RCC 7860 (cell line): ENCODE data around the gene NSRP1.
"Not testable (repeated sequence)": the region's sequence is repeated elsewhere in the genome, so short reads cannot be mapped to it uniquely, and the experiment has no call there.

ENCODE experiments used
- DNase-seq: peaks from one replicate; pipeline ENCODE4 v3.0.0-alpha.2; 2015; ENCODE audit warnings: low spot score
- FAIRE-seq: peaks from 2 replicates; lab custom pipeline; 2012; peaks lifted over from hg19 to GRCh38; lab: Jason Lieb, UNC

Gene NSRP1, protein sequence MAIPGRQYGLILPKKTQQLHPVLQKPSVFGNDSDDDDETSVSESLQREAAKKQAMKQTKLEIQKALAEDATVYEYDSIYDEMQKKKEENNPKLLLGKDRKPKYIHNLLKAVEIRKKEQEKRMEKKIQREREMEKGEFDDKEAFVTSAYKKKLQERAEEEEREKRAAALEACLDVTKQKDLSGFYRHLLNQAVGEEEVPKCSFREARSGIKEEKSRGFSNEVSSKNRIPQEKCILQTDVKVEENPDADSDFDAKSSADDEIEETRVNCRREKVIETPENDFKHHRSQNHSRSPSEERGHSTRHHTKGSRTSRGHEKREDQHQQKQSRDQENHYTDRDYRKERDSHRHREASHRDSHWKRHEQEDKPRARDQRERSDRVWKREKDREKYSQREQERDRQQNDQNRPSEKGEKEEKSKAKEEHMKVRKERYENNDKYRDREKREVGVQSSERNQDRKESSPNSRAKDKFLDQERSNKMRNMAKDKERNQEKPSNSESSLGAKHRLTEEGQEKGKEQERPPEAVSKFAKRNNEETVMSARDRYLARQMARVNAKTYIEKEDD

DNA sequence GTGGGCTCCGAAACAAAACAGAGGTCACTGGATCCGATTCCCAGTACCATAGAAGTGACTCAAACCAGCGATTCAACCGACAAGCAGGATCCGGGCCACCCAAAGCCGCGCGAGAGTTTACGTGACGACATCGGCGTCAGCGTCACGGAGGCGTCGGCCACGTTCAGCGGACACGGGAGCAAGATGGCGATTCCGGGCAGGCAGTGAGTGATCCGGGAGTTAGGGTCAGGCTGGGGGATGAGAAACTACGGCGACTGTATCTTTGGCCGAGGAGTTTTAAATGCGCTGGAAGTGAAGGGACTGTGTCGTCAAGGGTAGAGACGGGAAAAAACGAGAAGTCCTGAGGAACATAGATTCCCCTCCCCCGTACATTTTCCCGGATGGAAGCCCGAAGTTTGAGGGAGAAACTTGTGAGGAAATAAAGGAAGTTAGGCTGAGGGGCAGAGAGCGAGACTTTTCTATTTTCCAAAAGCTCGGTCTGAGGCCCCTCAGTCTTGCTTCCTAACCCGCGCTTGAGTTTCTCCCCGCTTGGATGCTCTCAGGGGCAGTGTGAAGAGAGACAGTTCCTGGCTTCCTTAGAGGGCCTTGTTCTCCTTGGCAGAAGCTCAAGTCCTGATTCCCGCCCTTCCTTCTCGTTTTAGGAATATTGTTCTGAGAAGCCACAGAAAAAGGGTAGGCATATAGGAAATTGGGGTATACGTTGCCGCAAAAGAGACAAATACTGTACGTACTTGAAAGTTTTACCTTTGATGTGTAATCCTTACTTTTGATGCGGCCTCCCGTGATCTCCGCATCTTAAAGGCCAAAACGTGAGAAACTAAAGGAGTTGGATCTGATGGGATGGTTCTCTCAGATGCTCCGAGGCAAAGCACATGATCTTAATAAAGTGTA lies at the start of gene NSRP1:
NSRP1 (plus strand) TSS at position 156 of the 891 bp plus-strand sequence; CDS start at position 184, 28 bp downstream.
- peak; percentile 85 for DNase-seq
- FAIRE-seq = peak; percentile 78

DNA sequence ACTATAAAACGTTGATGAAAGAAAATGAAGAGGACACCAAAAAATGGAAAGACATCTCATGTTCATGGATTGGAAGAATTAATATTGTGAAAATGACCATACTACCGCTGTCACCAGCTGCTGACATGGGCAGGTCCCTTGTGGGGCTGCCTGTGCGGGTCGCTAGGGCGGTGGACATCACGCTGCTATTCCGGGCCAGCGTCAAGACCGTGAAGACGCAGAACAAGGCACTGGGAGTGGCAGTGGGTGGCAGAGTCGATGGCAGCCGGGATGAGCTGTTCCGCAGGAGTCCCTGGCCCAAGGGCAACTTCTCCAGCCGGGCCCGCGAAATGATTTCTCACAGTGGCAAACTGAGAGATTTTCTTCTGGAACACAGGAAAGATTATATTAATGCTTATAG lies 48.2 kb upstream of the NSRP1 start:
- FAIRE-seq (no peak), DNase-seq (no peak)

DNA sequence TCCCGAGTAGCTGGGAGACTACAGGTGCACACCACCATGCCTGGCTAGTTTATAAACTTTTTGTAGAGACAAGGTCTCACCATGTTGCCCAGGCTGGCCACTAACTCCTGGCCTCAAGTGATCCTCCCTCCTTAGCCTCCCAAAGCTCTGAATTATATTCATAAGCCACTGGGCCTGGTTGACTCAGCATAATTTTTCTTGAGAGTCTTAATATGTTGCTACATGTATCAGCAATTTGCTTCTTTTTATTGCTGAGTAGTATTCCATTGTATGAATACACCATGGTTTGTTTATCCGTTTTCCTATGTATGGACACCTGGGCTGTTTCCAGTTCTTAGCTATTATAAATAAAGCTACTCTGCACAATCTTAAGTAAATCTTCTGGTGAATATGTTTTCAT lies 42.4 kb upstream of the NSRP1 start:
- DNase-seq (no peak), FAIRE-seq (no peak)

DNA sequence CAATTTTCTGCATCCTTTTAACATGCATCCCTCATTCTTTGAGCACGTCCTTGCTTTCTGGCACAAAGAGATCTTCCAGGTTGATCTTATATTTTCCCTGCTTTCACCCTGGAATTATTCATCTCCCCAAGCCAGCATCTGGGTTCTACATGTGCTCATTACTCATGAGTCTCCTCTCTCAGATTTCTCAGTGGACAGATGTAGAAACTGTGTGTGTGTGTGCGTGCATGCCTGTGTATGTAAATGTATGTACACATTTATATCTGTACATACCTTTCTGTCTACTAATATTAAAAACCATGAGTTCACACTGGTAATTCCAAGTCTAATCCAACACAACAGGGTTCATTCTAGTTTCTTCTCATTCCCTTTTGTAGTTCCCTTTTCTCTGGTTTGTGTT lies 41.9 kb upstream of the NSRP1 start:
- FAIRE-seq (no peak), DNase-seq (no peak)

DNA sequence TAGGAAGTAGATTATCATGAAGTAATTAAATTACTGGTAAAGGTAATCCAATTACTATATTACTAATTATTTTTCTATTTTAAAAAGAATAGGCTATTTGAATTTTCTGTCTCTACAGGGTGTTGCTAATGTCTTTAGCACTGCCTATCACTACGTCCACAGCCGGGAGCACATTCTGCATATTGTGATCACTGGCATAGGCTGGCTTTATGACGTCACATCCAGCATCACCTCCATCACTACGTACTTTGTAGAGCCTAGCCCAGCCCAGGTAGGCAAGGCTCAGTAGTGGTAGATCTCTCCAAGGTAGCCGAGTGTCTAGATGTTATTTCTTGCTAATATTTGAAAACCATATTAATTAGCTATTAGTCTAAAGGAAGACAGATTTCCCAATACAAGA lies 33.8 kb upstream of the NSRP1 start:
- FAIRE-seq = no peak
- DNase-seq = no peak

DNA sequence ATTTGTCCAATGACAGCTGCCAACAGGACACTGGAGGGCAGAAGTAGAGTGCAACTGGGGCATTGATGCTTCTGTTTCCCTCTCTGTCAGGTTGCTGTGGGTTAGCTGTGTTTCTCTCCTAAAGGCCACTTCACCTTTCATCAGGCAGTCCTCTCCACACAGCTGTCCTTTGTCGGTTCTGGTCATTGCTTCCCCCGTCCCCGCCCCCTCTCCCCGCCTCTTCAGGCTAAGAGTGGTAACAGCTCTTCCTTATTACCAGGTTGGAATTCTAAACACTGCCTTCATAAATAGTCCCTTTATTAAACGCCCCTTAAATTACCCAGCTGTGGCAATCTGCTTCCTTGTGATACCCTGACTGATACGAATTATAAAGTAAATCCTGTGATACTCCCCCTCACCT lies 31.8 kb upstream of the NSRP1 start:
- no peak for FAIRE-seq
- no peak for DNase-seq

DNA sequence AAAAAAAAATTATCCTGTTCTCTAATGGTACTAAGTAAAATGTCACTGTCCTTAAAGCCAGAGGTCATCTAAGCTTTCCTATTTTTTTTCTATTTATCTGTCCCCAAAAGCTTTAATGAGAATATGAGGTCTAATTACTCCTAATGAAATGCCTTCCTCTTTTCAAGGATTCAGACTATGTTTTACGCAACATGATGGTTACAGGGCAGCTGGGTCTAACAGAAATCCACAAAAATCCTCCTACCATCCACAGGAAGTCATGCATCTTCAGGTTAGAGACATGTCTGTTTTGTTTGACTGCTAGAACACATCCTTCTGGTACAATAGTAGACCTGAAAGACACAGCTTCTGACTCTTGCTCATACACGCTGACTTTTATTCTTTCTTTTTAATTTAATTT lies 29.7 kb upstream of the NSRP1 start:
- DNase-seq (no peak), FAIRE-seq (no peak)

DNA sequence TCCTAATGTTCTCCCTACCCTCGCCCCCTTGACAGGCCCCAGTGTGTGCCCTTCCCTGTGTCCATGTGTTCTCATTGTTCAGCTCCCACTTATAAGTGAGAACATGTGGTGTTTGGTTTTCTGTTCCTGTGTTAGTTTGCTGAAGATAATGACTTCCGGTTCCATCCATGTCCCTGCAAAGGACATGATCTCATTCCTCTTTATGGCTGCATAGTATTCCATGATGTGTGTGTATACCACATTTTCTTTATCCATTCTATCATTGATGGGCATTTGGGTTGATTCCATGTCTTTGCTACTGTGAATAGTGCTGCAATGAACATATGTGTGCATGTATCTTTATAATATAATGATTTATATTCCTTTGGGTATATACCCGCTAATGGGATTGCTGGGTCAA lies 29.2 kb upstream of the NSRP1 start:
- FAIRE-seq, DNase-seq: not testable (repeated sequence)

DNA sequence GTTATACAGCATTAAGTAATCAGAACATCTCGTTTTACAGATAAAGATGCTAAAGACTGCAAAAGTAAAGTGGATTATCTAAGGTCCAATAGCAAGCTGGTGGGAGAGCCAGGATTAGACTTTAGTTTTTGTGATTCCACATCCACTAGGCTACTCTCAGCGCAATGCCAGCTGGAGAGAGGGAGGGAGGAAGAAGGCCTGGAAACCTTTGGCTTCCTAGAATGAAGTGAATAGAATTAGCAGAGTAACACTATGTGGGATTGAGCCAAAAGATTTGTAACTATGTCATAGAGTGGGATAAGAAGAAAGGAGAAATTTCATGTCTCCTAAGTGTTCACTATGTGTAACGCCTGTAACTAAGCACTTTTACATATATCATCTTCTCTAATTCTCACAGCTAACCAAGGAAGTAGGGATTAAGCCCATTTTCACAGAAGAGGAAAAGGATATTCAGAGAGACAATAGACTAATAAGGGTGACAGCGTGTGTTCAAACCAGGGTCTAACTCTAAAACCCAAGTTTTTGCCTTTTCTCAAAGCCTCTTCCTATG lies 25.4 kb upstream of the NSRP1 start:
- FAIRE-seq (no peak), DNase-seq (no peak)

DNA sequence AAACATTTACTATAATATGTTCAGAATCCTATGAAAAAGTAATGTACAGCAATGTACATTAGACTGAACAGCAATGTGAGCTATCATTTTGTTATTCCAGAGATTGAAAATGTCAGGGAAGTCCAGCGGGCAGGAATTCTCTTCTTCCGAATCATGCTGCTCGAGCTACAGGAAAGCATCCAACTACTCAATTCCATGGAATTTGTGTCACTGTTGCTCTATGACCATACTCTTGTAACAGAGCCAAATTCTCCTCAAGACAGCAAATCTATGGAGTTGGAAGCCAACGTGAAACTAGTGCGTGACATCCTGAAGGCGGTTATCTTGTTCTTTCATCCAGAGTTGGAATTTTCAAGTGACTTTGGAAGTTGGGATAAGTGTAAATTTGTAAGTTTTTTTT lies 24.8 kb upstream of the NSRP1 start:
- FAIRE-seq = peak; percentile 63
- peak; percentile 73 for DNase-seq

DNA sequence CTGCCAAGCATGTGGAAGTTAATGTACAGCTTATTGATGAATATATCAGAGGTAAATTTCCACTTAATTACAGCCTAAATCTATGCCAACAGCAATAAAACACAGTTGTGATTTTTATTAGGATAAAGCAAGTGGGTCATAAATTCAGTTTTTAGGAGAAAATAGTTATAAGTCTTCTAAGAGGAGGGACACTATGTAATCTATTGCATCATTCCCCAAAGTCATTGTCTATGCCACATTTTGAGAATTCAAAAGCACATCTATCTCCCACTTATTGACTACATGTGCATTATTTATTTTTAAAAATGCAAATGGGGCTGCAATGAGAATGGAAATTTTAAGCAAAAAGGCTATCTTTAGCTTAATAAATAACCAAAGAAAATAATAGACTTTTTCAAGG lies 23.7 kb upstream of the NSRP1 start:
- no peak for FAIRE-seq
- DNase-seq = no peak

DNA sequence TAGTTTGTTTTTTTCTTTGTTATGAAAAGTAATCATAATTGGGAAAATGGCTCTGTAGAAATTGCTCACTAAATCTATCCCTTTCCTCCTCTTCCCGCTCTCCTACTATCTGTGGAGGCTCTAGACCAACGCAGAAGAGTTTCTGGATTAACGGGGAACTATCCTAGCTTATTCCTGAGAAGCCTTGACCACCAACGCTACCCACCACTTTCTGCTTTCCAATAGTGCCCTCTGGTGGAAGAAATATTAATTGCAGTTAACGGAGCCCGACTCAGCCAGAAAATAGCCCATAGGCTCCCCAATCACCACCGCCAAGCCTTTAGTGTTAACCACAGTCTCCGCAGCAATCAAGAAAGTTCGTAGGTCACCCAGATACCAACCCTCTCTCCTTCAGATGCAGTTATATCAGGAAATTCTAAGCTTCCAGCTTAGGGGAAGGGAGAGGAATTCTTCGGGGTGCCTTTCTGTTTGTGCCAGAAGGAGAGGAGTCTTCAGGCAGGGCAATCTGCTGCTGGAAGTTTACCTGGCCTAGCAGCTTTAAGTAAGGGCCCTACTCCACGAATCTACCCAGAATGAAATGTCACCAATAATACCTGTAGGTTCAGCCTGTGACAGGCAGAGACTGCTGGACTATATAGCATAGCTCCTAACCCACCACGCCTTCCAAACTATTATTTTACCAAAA lies 23.0 kb upstream of the NSRP1 start:
- peak; percentile 30 for FAIRE-seq
- peak; percentile 40 for DNase-seq

DNA sequence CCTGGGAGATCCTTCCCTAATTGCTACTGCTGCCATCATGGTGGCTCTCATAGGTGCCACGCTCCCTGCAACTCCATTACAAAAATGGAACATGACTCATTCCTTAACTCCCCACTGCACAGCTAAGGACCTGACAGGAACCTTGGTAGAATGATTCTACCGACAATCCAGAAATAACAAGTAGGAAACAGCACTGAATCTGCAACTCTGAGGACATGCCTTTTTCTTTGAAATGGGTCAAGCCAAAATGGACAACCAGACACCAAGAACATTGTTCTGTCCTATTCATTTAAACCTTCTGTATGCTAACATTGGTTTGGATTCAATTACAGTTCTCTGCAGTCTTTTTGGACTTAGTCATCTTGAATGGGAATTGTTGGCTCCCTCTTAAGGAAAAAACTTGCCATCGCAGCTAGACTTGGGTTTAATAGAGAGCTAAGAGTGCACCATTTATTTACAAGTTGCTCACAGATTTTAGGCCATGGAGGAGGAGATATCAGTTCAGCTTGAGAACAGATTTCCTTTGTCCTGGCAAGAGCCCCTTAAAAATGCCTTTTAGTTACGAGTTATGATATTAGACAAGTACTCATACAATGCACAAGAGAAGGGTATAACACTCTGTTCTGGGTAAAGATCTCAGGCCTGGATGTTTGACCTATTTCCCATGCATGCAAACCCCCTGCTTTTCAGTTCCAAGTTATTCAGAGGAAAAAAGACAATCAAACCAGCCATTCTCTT lies 20.9 kb upstream of the NSRP1 start:
- peak; percentile 76 for FAIRE-seq
- DNase-seq = peak; percentile 58

DNA sequence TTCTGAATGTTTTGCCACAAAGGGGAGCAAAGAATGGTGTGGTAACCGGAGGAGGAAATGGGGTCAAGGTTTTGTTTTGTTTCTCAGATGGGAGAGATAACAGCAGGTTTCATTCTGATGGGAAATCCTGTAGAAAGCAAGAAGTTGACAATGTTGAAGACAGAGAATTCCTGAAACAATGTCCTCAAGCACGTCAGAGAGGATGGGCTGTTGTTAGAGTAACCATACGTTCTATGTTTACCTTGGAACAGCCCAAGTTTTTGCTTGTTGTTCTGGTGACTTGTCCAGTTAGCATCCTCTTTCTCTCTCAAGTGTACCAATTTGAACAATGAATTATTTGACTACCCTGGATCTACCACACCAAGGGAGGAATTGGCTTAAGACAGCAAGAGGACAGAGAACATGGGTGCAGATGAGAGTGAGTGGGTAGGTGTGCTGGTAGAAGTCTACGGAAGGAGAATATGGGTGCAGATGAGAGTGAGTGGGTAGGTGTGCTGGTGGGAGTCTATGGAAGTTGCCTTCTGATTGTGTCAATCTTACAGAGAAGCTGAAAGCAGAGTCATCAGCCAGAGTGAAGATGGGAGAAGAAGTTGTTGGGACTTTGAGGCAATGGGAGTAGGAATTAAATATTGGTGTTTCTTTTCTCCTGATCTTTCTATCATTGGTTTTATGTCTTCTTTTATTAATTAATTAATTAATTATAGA lies 14.8 kb upstream of the NSRP1 start:
- DNase-seq (no peak), FAIRE-seq (no peak)

DNA sequence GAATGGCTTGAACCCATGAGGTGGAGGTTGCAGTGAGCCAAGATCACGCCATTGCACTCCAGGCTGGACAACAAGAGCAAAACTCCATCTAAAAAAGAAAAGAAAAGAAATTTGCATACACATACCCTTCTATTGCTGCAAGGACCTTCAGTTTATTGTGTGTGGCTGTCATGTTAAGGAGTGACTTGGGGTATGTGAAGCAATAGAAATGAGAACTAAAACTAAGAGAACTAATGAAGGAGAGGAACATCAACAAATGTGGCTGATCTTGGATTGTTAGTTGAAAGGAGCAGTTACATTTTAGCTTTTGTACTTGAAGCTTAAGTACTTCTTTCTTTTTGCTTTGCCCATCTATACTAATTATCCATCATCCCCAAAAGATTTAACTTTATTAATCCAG lies 12.7 kb upstream of the NSRP1 start:
- DNase-seq (no peak), FAIRE-seq (no peak)

DNA sequence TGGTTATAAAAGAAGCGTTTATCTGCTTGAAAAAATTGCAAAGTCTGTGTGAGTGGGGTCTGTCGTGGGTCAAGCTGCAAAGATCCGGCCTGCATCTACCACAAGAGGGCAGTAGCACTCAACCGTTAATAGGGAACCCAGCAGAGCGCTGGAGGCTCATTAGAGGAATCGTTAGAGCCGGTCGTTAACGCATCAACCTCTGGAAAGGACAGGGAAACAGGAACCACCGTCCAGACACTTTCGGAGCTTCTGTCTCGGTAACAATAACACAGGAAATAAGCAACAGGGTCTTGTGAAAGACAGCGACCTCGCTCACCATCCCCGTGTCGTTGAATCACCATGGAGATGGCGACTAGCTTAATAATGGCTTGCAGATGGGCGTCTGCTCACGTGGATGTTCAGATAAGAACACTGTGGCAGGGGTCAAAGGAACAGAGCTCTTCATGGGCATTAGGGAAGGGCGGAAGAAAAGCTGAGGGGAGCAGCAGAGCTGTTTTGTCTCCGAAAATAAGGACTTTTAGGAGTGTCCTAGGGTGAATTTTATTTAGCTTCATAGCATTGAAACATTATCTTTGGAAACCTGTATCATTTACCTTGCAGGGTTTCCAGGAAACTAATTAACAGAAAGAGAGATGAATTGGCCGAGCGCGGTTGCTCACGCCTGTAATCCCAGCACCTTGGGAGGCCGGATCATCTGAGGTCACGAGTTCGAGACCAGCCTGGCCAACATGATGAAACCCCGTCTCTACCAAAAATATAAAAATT lies 11.9 kb upstream of the NSRP1 start:
- DNase-seq (peak; percentile 53), FAIRE-seq (peak; percentile 75)

DNA sequence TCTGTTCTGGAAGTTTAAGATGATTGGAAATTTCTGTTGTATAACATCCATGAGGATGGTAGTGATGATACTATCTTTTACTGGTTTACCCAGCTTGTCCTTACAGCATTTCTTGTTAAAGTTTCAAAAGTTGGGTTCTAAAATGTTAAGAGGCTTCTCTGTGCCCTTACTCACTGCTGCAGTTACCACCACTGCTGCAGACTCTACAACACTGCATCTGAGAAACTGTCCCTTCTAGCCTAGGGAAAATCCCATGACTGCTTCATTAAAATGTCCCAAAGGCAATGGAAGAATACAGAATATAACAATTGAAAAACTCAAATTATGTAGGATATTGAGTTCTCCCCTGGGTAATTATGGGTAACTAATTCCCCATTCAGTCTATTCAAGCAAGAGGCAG lies 3.8 kb upstream of the NSRP1 start:
- FAIRE-seq = no peak
- DNase-seq = no peak

DNA sequence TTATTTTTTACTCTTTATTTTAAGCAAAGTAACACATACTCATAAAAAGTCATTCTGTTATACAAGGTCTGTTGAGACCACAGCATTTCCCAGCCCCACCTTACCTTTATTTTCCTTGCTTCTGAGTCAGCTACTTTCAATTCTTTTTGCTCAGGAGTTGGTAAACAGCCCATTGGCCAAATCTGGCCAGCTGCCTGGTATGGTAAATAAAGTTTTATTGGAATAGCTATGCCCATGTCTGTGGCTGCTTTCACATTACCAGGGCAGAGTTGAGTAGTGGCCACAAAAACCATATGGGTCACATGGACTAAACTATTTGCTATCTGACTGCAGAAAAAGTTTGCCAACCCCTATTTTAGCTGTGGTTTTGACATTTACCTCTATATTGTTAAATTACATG lies 3.4 kb upstream of the NSRP1 start:
- FAIRE-seq (no peak), DNase-seq (peak; percentile 27)

DNA sequence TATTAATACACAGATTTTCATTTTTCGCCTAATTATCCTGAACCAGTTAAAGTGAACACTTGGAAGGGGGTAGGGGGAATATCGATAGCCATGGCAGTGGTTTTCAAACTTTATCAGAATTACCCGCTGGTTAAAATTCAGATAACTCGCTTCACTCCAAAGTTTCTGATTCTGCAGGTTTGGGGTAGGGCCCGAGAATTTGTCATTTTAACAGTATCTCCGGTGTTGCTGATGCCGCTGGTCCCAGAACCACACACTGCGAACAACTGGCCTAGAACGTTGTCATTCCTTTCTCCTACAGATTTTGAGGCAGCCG lies 313 bp upstream of the NSRP1 start:
- DNase-seq = no peak
- FAIRE-seq = no peak
